WTC11 (cell line): Measurements from ENCODE around the gene SPC24. TPM values are rescaled to one million over a fixed set of nuclear protein-coding genes. Genes with fewer than 3 reads are reported as not detected.
A peak's percentile ranks its signal among the peaks of the same experiment; 100 is the strongest.

ENCODE experiments used
- ATAC-seq: fragments of 200-7000 bp; cut with Tn5 transposase; 2 replicates; pipeline ENCODE4 v1.10.0; 2021; ENCODE audit warnings: mild to moderate bottlenecking, moderate library complexity
- Bru-seq: library from RNA; stranded (reverse); fragments of 400-500 nt; gene quantifications from one replicate; lab custom pipeline; 2021; lab: Mats Ljungman, UMichigan
- CTCF ChIA-PET: fragments of 300-600 bp; sonication (Branson Sonifier 250); formaldehyde crosslinking; loops from one replicate; lab custom pipeline; 2021; ENCODE audit warnings: antibody characterized with exemption; lab: Charles Lee
- POLR2A ChIA-PET: fragments of 350-600 bp; sonication (Branson Sonifier 250); formaldehyde crosslinking; loops from one replicate; lab custom pipeline; 2021; ENCODE audit warnings: antibody characterized with exemption; lab: Charles Lee
- DNase-seq: peaks from one replicate; pipeline ENCODE4 v3.0.0; 2021; ENCODE audit warnings: low spot score
- H3K27ac Mint-ChIP-seq: 2 replicates; pipeline ENCODE4 v1.8.0; 2021; ENCODE audit warnings: mixed read lengths
- H3K27me3 Mint-ChIP-seq: 2 replicates; pipeline ENCODE4 v1.8.0; 2021; ENCODE audit warnings: low read depth, mild to moderate bottlenecking, moderate library complexity, mixed read lengths
- H3K36me3 Mint-ChIP-seq: 2 replicates; pipeline ENCODE4 v1.8.0; 2021; ENCODE audit warnings: mixed read lengths
- H3K4me1 Mint-ChIP-seq: 2 replicates; pipeline ENCODE4 v1.8.0; 2022; ENCODE audit warnings: mixed read lengths
- H3K4me3 Mint-ChIP-seq: 2 replicates; pipeline ENCODE4 v1.8.0; 2021; ENCODE audit warnings: mild to moderate bottlenecking, moderate library complexity, mixed read lengths
- H3K9me3 Mint-ChIP-seq: 2 replicates; pipeline ENCODE4 v1.8.0; 2021; ENCODE audit warnings: mixed read lengths
- AR ChIP-seq: fragments of 250-450 bp; sonication (Bioruptor Pico); IDR thresholded peaks from 2 replicates; pipeline ENCODE4 v1.9.0; 2021; ENCODE audit warnings: mild to moderate bottlenecking
- ARID4B ChIP-seq: sonication (generic); formaldehyde crosslinking; IDR thresholded peaks from 2 replicates; pipeline ENCODE4 v1.8.0; 2023; ENCODE audit warnings: missing genetic modification reagents, mild to moderate bottlenecking, borderline replicate concordance
- E2F4 ChIP-seq: sonication (generic); formaldehyde crosslinking; IDR thresholded peaks from 2 replicates; pipeline ENCODE4 v1.8.1; 2022; ENCODE audit warnings: low read depth, mild to moderate bottlenecking, moderate library complexity, missing genetic modification reagents, borderline replicate concordance
- JAZF1 ChIP-seq: fragments of 250-450 bp; sonication (Bioruptor Pico); IDR thresholded peaks from 2 replicates; pipeline ENCODE4 v1.9.0; 2021; ENCODE audit warnings: moderate library complexity, mild to moderate bottlenecking, inconsistent platforms
- JUN ChIP-seq: sonication (generic); formaldehyde crosslinking; IDR thresholded peaks from 2 replicates; pipeline ENCODE4 v1.8.0; 2023; ENCODE audit warnings: mild to moderate bottlenecking, missing genetic modification reagents
- OVOL2 ChIP-seq: fragments of 250-450 bp; sonication (Bioruptor Pico); IDR thresholded peaks from 2 replicates; pipeline ENCODE4 v1.9.0; 2021; ENCODE audit warnings: mild to moderate bottlenecking, borderline replicate concordance
- SMAD3 ChIP-seq: sonication (generic); formaldehyde crosslinking; IDR thresholded peaks from 2 replicates; pipeline ENCODE4 v1.8.0; 2022; ENCODE audit warnings: missing genetic modification reagents, mild to moderate bottlenecking, borderline replicate concordance
- STAT6 ChIP-seq: sonication (generic); formaldehyde crosslinking; conservative IDR thresholded peaks from 2 replicates; pipeline ENCODE4 v1.8.1; 2023; ENCODE audit warnings: mild to moderate bottlenecking, low read depth, missing genetic modification reagents, moderate library complexity
- USF1 ChIP-seq: sonication (generic); formaldehyde crosslinking; IDR thresholded peaks from 2 replicates; pipeline ENCODE4 v1.8.0; 2022; ENCODE audit warnings: mild to moderate bottlenecking, missing genetic modification reagents
- ZNF138 ChIP-seq: sonication (generic); formaldehyde crosslinking; conservative IDR thresholded peaks from 2 replicates; pipeline ENCODE4 v1.8.1; 2022; ENCODE audit warnings: mild to moderate bottlenecking, moderate library complexity, missing genetic modification reagents
- ZNF281 ChIP-seq: sonication (generic); formaldehyde crosslinking; IDR thresholded peaks from 2 replicates; pipeline ENCODE4 v1.8.0; 2023; ENCODE audit warnings: mild to moderate bottlenecking, missing genetic modification reagents
- ZNF532 ChIP-seq: fragments of 250-450 bp; sonication (Bioruptor Pico); IDR thresholded peaks from 2 replicates; pipeline ENCODE4 v1.9.0; 2021; ENCODE audit warnings: mild to moderate bottlenecking, borderline replicate concordance
- long read RNA-seq, 3 experiments: library from RNA in 1 of 3; library from capped mRNA in 1 of 3; library from polyadenylated mRNA in 1 of 3; unstranded in 2 of 3; stranded (forward) in 1 of 3; transcript quantifications; one replicate each; pipeline ENCODE4 v2.0.0, GENCODE V29; 2021
- total RNA-seq: library from RNA; stranded (reverse); gene quantifications from 3 replicates; pipeline ENCODE4 v1.2.3, GENCODE V29; 2021

Gene SPC24
- total RNA-seq = 52.0 to 62.2 TPM (median 58.3 TPM) in 3 replicates
- Bru-seq, nascent RNA = percentile 82 among the genes with signal in this experiment
- long read RNA-seq, experiment 1, partial matches to known transcripts = 1 of 4 reads
- long read RNA-seq, experiment 1, other reads (novel, unspliced or antisense) = 3 of 4 reads
- long read RNA-seq, experiment 2, partial matches to known transcripts = 0 of 14 reads
- long read RNA-seq, experiment 2, other reads (novel, unspliced or antisense) = 13 of 14 reads
- long read RNA-seq, experiment 3, partial matches to known transcripts = 0 of 7 reads
- long read RNA-seq, experiment 3, other reads (novel, unspliced or antisense) = 3 of 7 reads

- ChIA-PET POLR2A (interaction anchor here (0.6 to 0.9 kb wide), 3 partner anchors 13 to 138 kb away, joined by 3 to 10 read pairs (median 3); no protein-coding TSS in a partner anchor), CTCF (interaction anchor here (0.8 to 1.5 kb wide), 6 partner anchors 9 to 226 kb away, joined by 3 to 5 read pairs (median 3); no protein-coding TSS in a partner anchor)
- DNase-seq = peak; percentile 96
- TF ChIP-seq ARID4B (CRISPR knock-in tag) = 0 out of 2 replicates have a peak, but pooled peaks have one; percentile 48
- TF ChIP-seq JAZF1 = no peak
- no peak for TF ChIP-seq OVOL2 (CRISPR knock-in tag)
- TF ChIP-seq JUN (CRISPR knock-in tag) = peak; percentile 66; the same call in 1 of the 2 replicates
- peak; percentile 99 for TF ChIP-seq E2F4 (CRISPR knock-in tag)
- no peak for TF ChIP-seq ZNF138 (CRISPR knock-in tag)
- no peak for TF ChIP-seq ZNF532 (CRISPR knock-in tag)
- TF ChIP-seq ZNF281 (CRISPR knock-in tag) = peak; percentile 52; the same call in 1 of the 2 replicates
- TF ChIP-seq USF1 (CRISPR knock-in tag) = peak; percentile 31; the same call in 1 of the 2 replicates
- no peak for TF ChIP-seq SMAD3 (CRISPR knock-in tag)
- TF ChIP-seq STAT6 (CRISPR knock-in tag) = no peak
- no peak for TF ChIP-seq AR (CRISPR knock-in tag)
These were observed at the start of gene SPC24 for GRCh38 chr19:11155373-11156120. TSS of gene SPC24 (minus strand) at chr19:11155782. CDS start at chr19:11155776, 6 bp downstream.

More at GRCh38 chr19:11155373-11156120, at the start of gene SPC24:
- H3K9me3 Mint-ChIP-seq = no peaks in the 10 kb centered on the region
- peak; percentile 99 for ATAC-seq
- H3K4me1 Mint-ChIP-seq = peaks cover 7% of the 10 kb centered on the region
- H3K27me3 Mint-ChIP-seq = no peaks in the 10 kb centered on the region
- H3K36me3 Mint-ChIP-seq = peaks cover 13% of the 10 kb centered on the region
- H3K4me3 Mint-ChIP-seq = peak within 1 kb of the TSS; percentile 75
- H3K27ac Mint-ChIP-seq = peak within 1 kb of the TSS; percentile 55
